ENCODE results near the gene VSIG1. TPM values are rescaled to one million over a fixed set of nuclear protein-coding genes. Genes with fewer than 3 reads are reported as not detected.

Gene VSIG1
- total RNA-seq, 4 donors from 2014 or later: 0.20 to 6.2 (median 0.33) TPM; not detected in 1

DNA sequence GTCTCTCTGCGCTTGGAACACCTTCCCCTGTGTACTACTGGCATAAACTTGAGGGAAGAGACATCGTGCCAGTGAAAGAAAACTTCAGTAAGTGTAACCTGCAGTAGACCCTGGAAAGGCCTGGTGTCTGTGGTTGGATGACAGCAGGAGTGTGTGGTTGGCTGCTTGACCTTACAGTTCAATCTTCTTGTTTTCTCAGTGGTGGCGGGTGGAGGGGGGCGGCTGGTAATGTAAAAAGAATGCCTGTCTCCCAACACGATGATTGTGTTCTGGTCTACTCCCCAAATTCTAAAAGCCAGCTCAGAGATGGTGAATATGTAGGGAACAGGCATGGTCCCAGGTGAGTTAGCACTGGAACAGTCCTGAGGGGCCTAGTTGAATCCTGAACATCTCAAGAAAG, 27.9 kb downstream of the VSIG1 start:
- Histone ChIP-seq H3K9me3 (no peaks in the 10 kb centered on the region), H3K4me1 (no peaks in the 10 kb centered on the region), H3K4me3 (replicated peaks in 1 of 3) (no peak overlapping the region), H3K36me3 (no peaks in the 10 kb centered on the region), H3K27me3 (no peaks in the 10 kb centered on the region), H3K27ac (no peak overlapping the region)
- TF ChIP-seq POLR2A (IDR thresholded peaks at IDR 0.05): no peak
- 72 to 80% methylated on average over 5 of the region's 5 CpGs for WGBS, 2 donors
- no peak for DNase-seq
- intact Hi-C loops (cut with DNase I): no loop called here

DNA sequence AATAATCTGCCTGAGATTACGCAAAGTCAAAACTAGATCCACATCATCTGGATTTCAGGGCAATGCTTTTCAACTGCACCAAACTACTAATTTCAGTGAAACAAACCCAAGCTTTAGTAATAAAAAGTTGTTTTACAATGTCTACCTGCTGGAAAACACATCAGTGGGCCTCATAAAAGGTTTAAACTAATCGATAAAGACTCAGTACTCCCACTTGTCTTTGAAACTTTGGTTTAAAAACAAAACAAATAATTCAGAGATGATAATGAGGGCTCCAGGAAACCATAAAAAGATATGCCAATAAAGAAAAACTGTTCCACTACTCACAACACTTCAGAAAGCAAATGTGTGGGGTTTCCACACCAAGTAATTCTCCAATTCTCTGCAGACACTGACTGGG, 36.2 kb downstream of the VSIG1 start:
- H3K36me3 ChIP-seq: peaks cover 0 to 6% of the 10 kb centered on the region in 2 donors
- no peak for DNase-seq
- TF ChIP-seq POLR2A (IDR thresholded peaks at IDR 0.05): no peak
- TF ChIP-seq, protein P1, sequence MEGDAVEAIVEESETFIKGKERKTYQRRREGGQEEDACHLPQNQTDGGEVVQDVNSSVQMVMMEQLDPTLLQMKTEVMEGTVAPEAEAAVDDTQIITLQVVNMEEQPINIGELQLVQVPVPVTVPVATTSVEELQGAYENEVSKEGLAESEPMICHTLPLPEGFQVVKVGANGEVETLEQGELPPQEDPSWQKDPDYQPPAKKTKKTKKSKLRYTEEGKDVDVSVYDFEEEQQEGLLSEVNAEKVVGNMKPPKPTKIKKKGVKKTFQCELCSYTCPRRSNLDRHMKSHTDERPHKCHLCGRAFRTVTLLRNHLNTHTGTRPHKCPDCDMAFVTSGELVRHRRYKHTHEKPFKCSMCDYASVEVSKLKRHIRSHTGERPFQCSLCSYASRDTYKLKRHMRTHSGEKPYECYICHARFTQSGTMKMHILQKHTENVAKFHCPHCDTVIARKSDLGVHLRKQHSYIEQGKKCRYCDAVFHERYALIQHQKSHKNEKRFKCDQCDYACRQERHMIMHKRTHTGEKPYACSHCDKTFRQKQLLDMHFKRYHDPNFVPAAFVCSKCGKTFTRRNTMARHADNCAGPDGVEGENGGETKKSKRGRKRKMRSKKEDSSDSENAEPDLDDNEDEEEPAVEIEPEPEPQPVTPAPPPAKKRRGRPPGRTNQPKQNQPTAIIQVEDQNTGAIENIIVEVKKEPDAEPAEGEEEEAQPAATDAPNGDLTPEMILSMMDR (IDR thresholded peaks at IDR 0.05): no peak
- no peak overlapping the region for H3K27ac ChIP-seq
- no peaks in the 10 kb centered on the region for H3K27me3 ChIP-seq
- H3K4me3 ChIP-seq (replicated peaks in 1 of 3): no peak overlapping the region
- no peaks in the 10 kb centered on the region for H3K9me3 ChIP-seq
- WGBS, 2 donors: 94 to 95% methylated on average over 2 of the region's 2 CpGs
- intact Hi-C loops (cut with DNase I): no loop called here
- H3K4me1 ChIP-seq: no peaks in the 10 kb centered on the region

DNA sequence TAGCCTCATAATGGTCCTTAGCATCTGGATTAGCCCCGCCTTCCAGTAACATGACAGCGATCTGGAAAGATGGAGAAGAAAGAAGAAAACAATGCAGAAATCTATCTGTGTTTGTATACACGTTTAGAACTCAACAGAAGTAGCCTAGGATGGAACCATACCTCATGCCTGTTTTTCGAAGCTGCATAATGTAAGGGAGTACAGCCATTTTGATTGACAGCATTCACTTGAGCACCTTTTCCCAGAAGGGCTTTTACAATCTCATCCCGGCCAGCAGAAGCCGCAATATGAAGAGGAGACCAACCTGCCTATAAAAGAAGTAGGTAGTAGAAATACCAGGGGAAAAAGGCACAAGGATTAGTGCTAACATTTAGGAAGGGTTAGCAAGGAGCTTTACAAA, 42.9 kb downstream of the VSIG1 start:
- Histone ChIP-seq H3K27ac (no peak overlapping the region), H3K4me3 (replicated peaks in 1 of 3) (no peak overlapping the region), H3K4me1 (no peaks in the 10 kb centered on the region), H3K27me3 (no peaks in the 10 kb centered on the region), H3K36me3 (peaks cover 0 to 6% of the 10 kb centered on the region in 2 donors), H3K9me3 (no peaks in the 10 kb centered on the region)
- no peak for DNase-seq
- intact Hi-C loops (cut with DNase I): no loop called here
- no peak for TF ChIP-seq POLR2A (IDR thresholded peaks at IDR 0.05)
- TF ChIP-seq, protein P1 (IDR thresholded peaks at IDR 0.05): no peak
- 94 to 95% methylated on average over 6 of the region's 6 CpGs for WGBS, 2 donors

DNA sequence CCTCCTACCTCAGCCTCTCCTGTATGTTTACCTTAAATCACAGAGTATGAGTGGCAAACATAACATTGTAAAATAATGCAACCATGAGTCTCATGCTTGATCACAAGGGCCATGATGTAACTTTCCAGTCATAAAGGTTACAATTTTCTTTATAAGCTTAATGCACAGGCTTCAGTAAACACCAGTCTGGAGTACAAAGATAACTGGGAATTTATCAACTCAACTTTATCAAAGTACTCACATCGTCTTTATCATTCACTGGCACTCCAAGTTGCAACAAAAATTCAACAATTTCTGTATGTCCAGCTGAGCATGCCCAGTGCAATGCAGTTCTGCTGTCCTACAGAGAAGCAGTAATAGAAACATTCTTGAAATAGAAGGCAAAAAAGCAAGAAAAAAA, 43.6 kb downstream of the VSIG1 start:
- no peak for DNase-seq
- no peak for TF ChIP-seq POLR2A (IDR thresholded peaks at IDR 0.05)
- TF ChIP-seq, protein P1 (IDR thresholded peaks at IDR 0.05): no peak
- no peaks in the 10 kb centered on the region for H3K9me3 ChIP-seq
- intact Hi-C loops (cut with DNase I): no loop called here
- H3K4me1 ChIP-seq: no peaks in the 10 kb centered on the region
- H3K27me3 ChIP-seq: no peaks in the 10 kb centered on the region
- H3K36me3 ChIP-seq: peaks cover 0 to 6% of the 10 kb centered on the region in 2 donors
- no peak overlapping the region for H3K4me3 ChIP-seq (replicated peaks in 1 of 3)
- no peak overlapping the region for H3K27ac ChIP-seq
- 87% methylated on average over 1 of the region's 1 CpG for WGBS, 2 donors

DNA sequence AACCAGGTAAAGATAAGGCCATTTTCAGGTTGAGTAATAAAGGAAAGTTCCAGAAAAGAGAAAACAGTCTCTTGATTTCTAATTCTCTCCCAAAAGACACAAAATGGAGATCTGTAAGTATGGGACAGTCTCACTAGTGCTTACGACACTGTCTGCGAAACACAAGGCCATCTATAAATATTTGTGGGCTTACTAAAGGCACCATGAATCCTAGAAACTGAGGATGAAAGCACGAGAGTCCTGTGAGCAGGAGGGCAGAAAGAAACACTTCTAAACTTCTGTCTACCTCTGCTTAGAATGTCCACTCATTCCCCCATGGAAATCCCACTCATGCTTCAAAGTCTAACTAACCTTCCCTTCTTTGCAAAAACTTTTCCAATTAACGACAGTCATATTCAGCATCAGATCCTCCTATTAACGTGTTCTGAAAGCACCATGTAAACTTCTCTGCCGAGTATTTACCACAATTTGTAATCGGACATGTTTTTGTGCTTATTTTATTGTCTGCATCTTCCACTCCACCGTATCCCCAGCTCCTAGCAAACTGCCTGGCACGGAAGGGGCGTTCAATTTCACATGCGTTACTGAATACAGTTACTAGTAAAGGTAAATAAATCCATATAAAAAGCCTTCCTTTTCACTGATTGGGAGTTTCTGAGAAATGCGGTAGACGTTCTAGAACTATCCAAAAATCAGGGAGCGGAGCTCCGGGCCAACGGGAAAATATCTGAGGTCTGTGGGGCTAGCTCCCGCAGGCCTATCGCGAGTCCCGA, 45.8 kb downstream of the VSIG1 start:
- intact Hi-C loops (cut with DNase I): no loop called here
- no peaks in the 10 kb centered on the region for H3K36me3 ChIP-seq
- H3K27ac ChIP-seq: peak overlapping the region; percentile 46 to 90 (median 56)
- H3K4me3 ChIP-seq (replicated peaks in 1 of 3): peak overlapping the region; percentile 15 to 75 (median 32)
- TF ChIP-seq, protein P1 (IDR thresholded peaks at IDR 0.05): no peak
- TF ChIP-seq POLR2A (IDR thresholded peaks at IDR 0.05): no peak
- H3K27me3 ChIP-seq: no peaks in the 10 kb centered on the region
- no peaks in the 10 kb centered on the region for H3K9me3 ChIP-seq
- WGBS, 2 donors: 2 to 4% methylated on average over 13 to 20 of the region's 20 CpGs
- DNase-seq: no peak
- H3K4me1 ChIP-seq: no peaks in the 10 kb centered on the region
